Activated CD4-positive, alpha-beta T cell treated with anti-CD3 and anti-CD28 coated beads, Interleukin-2, amount 10 ng/mL, durations not matched to agents 7 days and 5 days (primary cell): ENCODE measurements around the gene PRKCA. TPM values are rescaled to one million over a fixed set of nuclear protein-coding genes. Genes with fewer than 3 reads are reported as not detected.

Experiments
- CTCF ChIA-PET: fragments of 350-600 bp; sonication (Branson Sonifier 250); formaldehyde crosslinking; loops from one replicate; lab custom pipeline; 2021; ENCODE audit warnings: antibody characterized with exemption; lab: Charles Lee
- POLR2A ChIA-PET: fragments of 350-600 bp; sonication (Branson Sonifier 250); formaldehyde crosslinking; loops from one replicate; lab custom pipeline; 2021; ENCODE audit warnings: antibody characterized with exemption; lab: Charles Lee
- DNase-seq: peaks from one replicate; pipeline ENCODE4 v3.0.0-alpha.2; 2020
- H3K27ac Mint-ChIP-seq: one replicate; pipeline ENCODE4 v1.8.0; 2021; ENCODE audit warnings: mild to moderate bottlenecking, moderate library complexity, mixed read lengths
- H3K27me3 Mint-ChIP-seq: one replicate; pipeline ENCODE4 v1.8.0; 2021; ENCODE audit warnings: mixed read lengths
- H3K36me3 Mint-ChIP-seq: one replicate; pipeline ENCODE4 v1.8.0; 2021; ENCODE audit warnings: low read depth, mixed read lengths
- H3K4me1 Mint-ChIP-seq: one replicate; pipeline ENCODE4 v1.8.0; 2021; ENCODE audit warnings: mixed read lengths
- H3K4me3 Mint-ChIP-seq: one replicate; pipeline ENCODE4 v1.8.0; 2021; ENCODE audit warnings: mild to moderate bottlenecking, moderate library complexity, mixed read lengths
- H3K9me3 Mint-ChIP-seq: one replicate; pipeline ENCODE4 v1.8.0; 2021; ENCODE audit warnings: mixed read lengths
- total RNA-seq, 2 experiments: library from RNA; stranded (reverse); gene quantifications; one replicate each; pipeline ENCODE4 v1.2.3, GENCODE V29; 2021

Gene PRKCA
- total RNA-seq, 2 experiments from 2014 or later, result 72.8 to 74.6 TPM

GRCh38 chr17:66746736-66747135 is 444.3 kb downstream of the PRKCA start:
- POLR2A ChIA-PET, result no interaction called here
- Mint-ChIP-seq H3K4me1 (no peaks in the 10 kb centered on the region), H3K9me3 (no peaks in the 10 kb centered on the region), H3K36me3 (peaks cover 24% of the 10 kb centered on the region), H3K27ac (no peak overlapping the region), H3K27me3 (no peaks in the 10 kb centered on the region), H3K4me3 (no peak overlapping the region)
- DNase-seq, result no peak
- CTCF ChIA-PET, result no interaction called here

- Mint-ChIP-seq H3K4me3 (no peak overlapping the region), H3K27me3 (no peaks in the 10 kb centered on the region), H3K9me3 (no peaks in the 10 kb centered on the region), H3K4me1 (no peaks in the 10 kb centered on the region), H3K36me3 (peaks cover 18% of the 10 kb centered on the region), H3K27ac (no peak overlapping the region)
- ChIA-PET POLR2A (no interaction called here), CTCF (no interaction called here)
- DNase-seq, result no peak
Observed at GRCh38 chr17:66747578-66748275, 445.3 kb downstream of the PRKCA start.

DNA sequence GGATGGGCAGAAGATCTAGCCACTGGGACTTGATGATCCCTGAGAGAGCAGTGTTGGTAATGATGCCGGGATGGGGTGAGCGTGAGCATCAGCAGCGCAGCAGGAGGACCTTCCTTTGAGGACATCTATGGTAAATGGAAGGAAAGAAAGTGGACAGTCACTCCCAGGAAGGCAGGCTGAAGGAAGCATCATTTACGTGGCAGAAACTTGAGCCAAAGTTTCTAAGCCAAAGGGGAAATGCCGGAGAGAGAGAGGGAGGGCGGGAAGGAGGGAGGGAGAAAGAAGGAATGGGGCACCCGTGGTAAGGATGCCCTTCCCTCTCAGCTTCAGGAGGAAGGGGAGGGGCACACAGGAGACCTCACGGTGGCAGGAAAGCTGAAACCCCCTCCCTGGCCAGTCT is 446.2 kb downstream of the PRKCA start:
- Mint-ChIP-seq H3K4me1 (no peaks in the 10 kb centered on the region), H3K4me3 (no peak overlapping the region), H3K27me3 (no peaks in the 10 kb centered on the region), H3K36me3 (peaks cover 15% of the 10 kb centered on the region), H3K27ac (no peak overlapping the region), H3K9me3 (no peaks in the 10 kb centered on the region)
- ChIA-PET POLR2A (no interaction called here), CTCF (no interaction called here)
- no peak for DNase-seq

- H3K9me3 Mint-ChIP-seq, result no peaks in the 10 kb centered on the region
- ChIA-PET POLR2A (no interaction called here), CTCF (no interaction called here)
- H3K27me3 Mint-ChIP-seq, result no peaks in the 10 kb centered on the region
- H3K4me1 Mint-ChIP-seq, result no peaks in the 10 kb centered on the region
- peak overlapping the region; percentile 25 for H3K27ac Mint-ChIP-seq
- peaks cover 10% of the 10 kb centered on the region for H3K36me3 Mint-ChIP-seq
- no peak overlapping the region for H3K4me3 Mint-ChIP-seq
- DNase-seq, result no peak
Observed at GRCh38 chr17:66749217-66749832, 446.9 kb downstream of the PRKCA start.

DNA sequence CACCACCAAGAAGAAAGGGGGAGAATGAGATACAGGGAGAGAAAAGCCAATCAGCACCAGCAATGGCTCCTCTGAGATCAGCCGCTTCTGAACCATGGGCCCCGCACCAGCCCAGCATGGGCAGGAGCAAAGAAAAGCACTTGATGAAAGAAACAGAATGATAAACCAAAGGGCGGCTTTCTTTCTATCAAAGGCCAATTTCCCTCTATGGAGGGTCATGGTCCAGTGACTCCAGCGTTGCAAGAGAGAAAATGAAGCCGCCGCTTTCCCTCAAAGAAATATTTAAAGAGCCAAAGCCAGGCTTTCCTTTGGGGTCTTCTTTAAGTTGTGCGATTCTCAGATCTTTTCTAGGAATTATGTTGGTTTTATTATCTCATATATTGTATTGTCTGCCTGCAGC is 447.7 kb downstream of the PRKCA start:
- Mint-ChIP-seq H3K36me3 (peaks cover 16% of the 10 kb centered on the region), H3K27ac (no peak overlapping the region), H3K4me3 (no peak overlapping the region), H3K27me3 (no peaks in the 10 kb centered on the region), H3K9me3 (no peaks in the 10 kb centered on the region), H3K4me1 (no peaks in the 10 kb centered on the region)
- CTCF ChIA-PET, result no interaction called here
- POLR2A ChIA-PET, result no interaction called here
- no peak for DNase-seq

DNA sequence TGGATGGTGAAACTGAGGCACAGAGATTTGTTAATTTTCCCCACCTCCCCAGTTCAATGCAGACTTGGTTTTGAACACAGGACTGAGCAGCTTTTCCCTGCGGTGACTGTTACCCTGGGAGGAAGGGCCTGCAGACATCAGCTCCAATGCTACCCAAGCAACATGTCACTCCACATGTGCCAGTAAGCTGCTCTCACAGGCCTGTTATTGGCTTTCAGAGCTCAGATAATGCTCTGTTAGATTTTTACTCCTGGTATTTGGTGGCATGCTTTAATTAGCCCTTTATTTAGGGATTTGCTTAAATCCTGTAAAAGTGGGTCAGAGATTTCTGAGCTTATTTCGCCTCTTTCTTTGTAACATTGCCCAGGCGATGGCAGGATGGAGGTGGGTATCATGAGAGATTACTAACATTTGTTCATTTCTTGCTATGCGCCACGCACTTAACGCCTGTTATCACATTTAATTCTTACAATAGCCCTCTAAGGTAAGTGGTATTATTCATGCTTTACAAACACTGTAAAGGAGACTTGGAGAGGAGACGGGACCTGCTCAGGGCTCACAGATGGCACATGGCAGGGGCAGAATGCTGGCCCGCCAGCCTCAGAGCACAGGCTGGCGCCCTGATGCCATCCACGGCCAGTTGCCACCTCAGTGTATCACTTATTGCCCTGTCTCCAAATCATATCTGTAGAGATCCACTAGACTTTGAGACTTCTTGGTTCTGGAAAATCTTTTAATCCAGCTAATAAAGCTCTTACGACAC is 448.5 kb downstream of the PRKCA start:
- no peaks in the 10 kb centered on the region for H3K27me3 Mint-ChIP-seq
- POLR2A ChIA-PET, result no interaction called here
- H3K9me3 Mint-ChIP-seq, result no peaks in the 10 kb centered on the region
- CTCF ChIA-PET, result no interaction called here
- H3K27ac Mint-ChIP-seq, result no peak overlapping the region
- no peak overlapping the region for H3K4me3 Mint-ChIP-seq
- DNase-seq, result no peak
- H3K36me3 Mint-ChIP-seq, result peaks cover 16% of the 10 kb centered on the region
- H3K4me1 Mint-ChIP-seq, result no peaks in the 10 kb centered on the region

DNA sequence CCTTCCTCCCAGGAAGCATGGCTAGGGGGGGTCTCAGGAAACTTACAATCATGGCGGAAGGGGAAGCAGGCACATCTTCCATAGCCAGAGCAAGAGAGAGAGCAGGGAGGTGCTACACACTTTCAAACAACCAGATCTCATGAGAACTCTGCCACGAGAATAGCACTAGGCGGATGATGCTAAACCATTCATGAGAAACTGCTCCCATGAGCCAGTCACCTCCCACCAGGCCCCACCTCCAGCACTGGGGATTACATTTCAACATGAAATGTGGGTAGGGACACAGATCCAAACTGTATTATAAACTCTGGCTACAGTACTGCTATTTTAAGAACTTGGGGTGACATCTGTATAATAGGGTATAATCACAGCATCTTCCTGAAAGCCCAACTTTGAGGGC is 449.4 kb downstream of the PRKCA start:
- POLR2A ChIA-PET, result no interaction called here
- H3K4me1 Mint-ChIP-seq, result no peaks in the 10 kb centered on the region
- peak overlapping the region; percentile 58 for H3K27ac Mint-ChIP-seq
- DNase-seq, result no peak
- CTCF ChIA-PET, result interaction anchor here (0.5 kb wide), 1 partner anchor 108 kb away, joined by 3 read pairs; no protein-coding TSS in a partner anchor
- H3K27me3 Mint-ChIP-seq, result no peaks in the 10 kb centered on the region
- peaks cover 20% of the 10 kb centered on the region for H3K36me3 Mint-ChIP-seq
- no peaks in the 10 kb centered on the region for H3K9me3 Mint-ChIP-seq
- H3K4me3 Mint-ChIP-seq, result no peak overlapping the region

DNA sequence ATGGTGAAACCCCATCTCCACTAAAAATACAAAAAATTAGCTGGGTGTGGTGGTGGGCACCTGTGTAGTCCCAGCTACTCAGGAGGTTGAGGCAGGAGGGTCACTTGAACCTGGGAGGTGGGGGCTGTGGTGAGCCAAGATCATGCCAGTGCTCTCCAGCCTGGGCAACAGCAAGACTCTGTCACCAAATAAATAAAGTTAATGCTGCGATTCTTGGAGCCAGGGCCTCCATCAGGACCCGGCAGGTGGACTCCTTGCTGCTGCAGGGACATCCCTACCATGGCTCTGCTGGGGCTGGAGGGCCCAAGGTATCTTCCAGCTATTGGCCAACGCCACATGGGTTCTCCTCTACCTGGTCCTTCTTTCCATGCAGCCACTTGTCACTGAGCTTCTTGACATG is 450.0 kb downstream of the PRKCA start:
- Mint-ChIP-seq H3K9me3 (peaks cover 2% of the 10 kb centered on the region), H3K4me1 (no peaks in the 10 kb centered on the region), H3K36me3 (peaks cover 26% of the 10 kb centered on the region), H3K27ac (no peak overlapping the region), H3K27me3 (no peaks in the 10 kb centered on the region), H3K4me3 (no peak overlapping the region)
- ChIA-PET CTCF (interaction anchor here (0.9 kb wide), 1 partner anchor 22 kb away, joined by 3 read pairs; no protein-coding TSS in a partner anchor), POLR2A (no interaction called here)
- DNase-seq, result no peak

GRCh38 chr17:66753126-66753920 is 450.9 kb downstream of the PRKCA start:
- no peaks in the 10 kb centered on the region for H3K4me1 Mint-ChIP-seq
- ChIA-PET POLR2A (no interaction called here), CTCF (interaction anchor here (0.6 to 0.9 kb wide), 2 partner anchors 21 to 611 kb away, joined by 3 read pairs; no protein-coding TSS in a partner anchor)
- no peak for DNase-seq
- no peaks in the 10 kb centered on the region for H3K27me3 Mint-ChIP-seq
- H3K9me3 Mint-ChIP-seq, result peaks cover 2% of the 10 kb centered on the region
- no peak overlapping the region for H3K27ac Mint-ChIP-seq
- H3K4me3 Mint-ChIP-seq, result no peak overlapping the region
- peaks cover 26% of the 10 kb centered on the region for H3K36me3 Mint-ChIP-seq

GRCh38 chr17:66755101-66755943 is 452.9 kb downstream of the PRKCA start:
- peaks cover 26% of the 10 kb centered on the region for H3K36me3 Mint-ChIP-seq

GRCh38 chr17:66755944-66756290 is 453.5 kb downstream of the PRKCA start:
- no peak for DNase-seq
- Mint-ChIP-seq H3K36me3 (peaks cover 26% of the 10 kb centered on the region), H3K9me3 (peaks cover 2% of the 10 kb centered on the region), H3K4me1 (no peaks in the 10 kb centered on the region), H3K27me3 (no peaks in the 10 kb centered on the region), H3K27ac (no peak overlapping the region), H3K4me3 (no peak overlapping the region)
- CTCF ChIA-PET, result no interaction called here
- POLR2A ChIA-PET, result no interaction called here

More at GRCh38 chr17:66755101-66755943, 452.9 kb downstream of the PRKCA start:
- POLR2A ChIA-PET, result no interaction called here
- H3K4me3 Mint-ChIP-seq, result no peak overlapping the region
- H3K9me3 Mint-ChIP-seq, result peaks cover 2% of the 10 kb centered on the region
- H3K27ac Mint-ChIP-seq, result no peak overlapping the region
- no peaks in the 10 kb centered on the region for H3K27me3 Mint-ChIP-seq
- CTCF ChIA-PET, result no interaction called here
- no peak for DNase-seq
- no peaks in the 10 kb centered on the region for H3K4me1 Mint-ChIP-seq

GRCh38 chr17:66760324-66760723 is 457.9 kb downstream of the PRKCA start:
- Mint-ChIP-seq H3K27ac (no peak overlapping the region), H3K4me3 (no peak overlapping the region), H3K4me1 (no peaks in the 10 kb centered on the region), H3K27me3 (no peaks in the 10 kb centered on the region), H3K36me3 (peaks cover 12% of the 10 kb centered on the region), H3K9me3 (peaks cover 2% of the 10 kb centered on the region)
- no peak for DNase-seq
- CTCF ChIA-PET, result no interaction called here
- POLR2A ChIA-PET, result no interaction called here
